ENCODE results near the gene INF2. TPM values are rescaled to one million over a fixed set of nuclear protein-coding genes. Genes with fewer than 3 reads are reported as not detected.
A peak's percentile ranks its signal among the peaks of the same experiment; 100 is the strongest.

Gene INF2
- total RNA-seq, 4 donors from 2014 or later = 44.6 to 102 (median 64.7) TPM

GRCh38 chr14:104692939-104693315, 3.5 kb downstream of the INF2 start:
- Histone ChIP-seq H3K36me3 (peaks cover 0 to 10% of the 10 kb centered on the region in 2 donors), H3K27me3 (no peaks in the 10 kb centered on the region), H3K9me3 (no peaks in the 10 kb centered on the region), H3K4me1 (peaks cover 6 to 96% (median 85%) of the 10 kb centered on the region in 3 donors), H3K4me3 (no peak overlapping the region), H3K27ac (peak overlapping the region in 3 of 4 donors; percentile 18 to 90 (median 89))
- TF ChIP-seq CTCF (IDR thresholded peaks at IDR 0.05) (no peak), EP300 (IDR thresholded peaks at IDR 0.05) (no peak), POLR2A (IDR thresholded peaks at IDR 0.05) (no peak), POLR2AphosphoS5 (IDR thresholded peaks at IDR 0.05) (no peak)
- no peak for ATAC-seq
- WGBS, 2 donors (ENCODE audit: low coverage in 1 of 2) = 67% methylated on average over 1 of the region's 5 CpGs; no CpG with 5 or more reads in 1 of the 2 donors

GRCh38 chr14:104693482-104694431, 4.3 kb downstream of the INF2 start:
- peak overlapping the region in 1 of 2 donors; percentile 12 for H3K4me3 ChIP-seq
- H3K27ac ChIP-seq = peak overlapping the region in 3 of 4 donors; percentile 76 to 90 (median 89)
- peaks cover 1 to 96% (median 85%) of the 10 kb centered on the region in 3 donors for H3K4me1 ChIP-seq
- no peaks in the 10 kb centered on the region for H3K27me3 ChIP-seq
- WGBS, 2 donors (ENCODE audit: low coverage in 1 of 2) = 100% methylated on average over 1 of the region's 26 CpGs; no CpG with 5 or more reads in 1 of the 2 donors
- TF ChIP-seq EP300 (IDR thresholded peaks at IDR 0.05) = no peak
- no peak for TF ChIP-seq POLR2A (IDR thresholded peaks at IDR 0.05)
- H3K36me3 ChIP-seq = peaks cover 0 to 10% of the 10 kb centered on the region in 2 donors
- ATAC-seq = no peak
- H3K9me3 ChIP-seq = no peaks in the 10 kb centered on the region

GRCh38 chr14:104694475-104694950, 5.1 kb downstream of the INF2 start:
- H3K27me3 ChIP-seq = no peaks in the 10 kb centered on the region
- ATAC-seq = no peak
- peaks cover 0 to 10% of the 10 kb centered on the region in 2 donors for H3K36me3 ChIP-seq
- TF ChIP-seq POLR2AphosphoS5 (IDR thresholded peaks at IDR 0.05) = no peak
- no peak for TF ChIP-seq CTCF (IDR thresholded peaks at IDR 0.05)
- peak overlapping the region in 3 of 4 donors; percentile 76 to 90 (median 89) for H3K27ac ChIP-seq
- WGBS, 2 donors (ENCODE audit: low coverage in 1 of 2) = 47% methylated on average over 5 of the region's 15 CpGs; no CpG with 5 or more reads in 1 of the 2 donors
- peak overlapping the region in 1 of 2 donors; percentile 12 for H3K4me3 ChIP-seq
- no peaks in the 10 kb centered on the region for H3K9me3 ChIP-seq
- H3K4me1 ChIP-seq = peaks cover 0 to 97% (median 88%) of the 10 kb centered on the region in 3 donors

GRCh38 chr14:104694991-104695659, 5.7 kb downstream of the INF2 start:
- H3K9me3 ChIP-seq = no peaks in the 10 kb centered on the region
- H3K27ac ChIP-seq = peak overlapping the region in 3 of 4 donors; percentile 76 to 90 (median 89)
- peak; percentile 31 for ATAC-seq
- peaks cover 0 to 10% of the 10 kb centered on the region in 2 donors for H3K36me3 ChIP-seq
- H3K4me1 ChIP-seq = peaks cover 0 to 100% (median 94%) of the 10 kb centered on the region in 3 donors
- H3K27me3 ChIP-seq = no peaks in the 10 kb centered on the region
- peak overlapping the region in 1 of 2 donors; percentile 14 for H3K4me3 ChIP-seq
- no peak for TF ChIP-seq CTCF (IDR thresholded peaks at IDR 0.05)
- TF ChIP-seq EP300 (IDR thresholded peaks at IDR 0.05) = no peak
- TF ChIP-seq POLR2A (IDR thresholded peaks at IDR 0.05) = no peak
- TF ChIP-seq POLR2AphosphoS5 (IDR thresholded peaks at IDR 0.05) = no peak
- 40% methylated on average over 1 of the region's 19 CpGs; no CpG with 5 or more reads in 1 of the 2 donors for WGBS, 2 donors (ENCODE audit: low coverage in 1 of 2)

GRCh38 chr14:104695660-104696000, 6.2 kb downstream of the INF2 start:
- Histone ChIP-seq H3K4me3 (no peak overlapping the region), H3K36me3 (peaks cover 0 to 10% of the 10 kb centered on the region in 2 donors), H3K9me3 (no peaks in the 10 kb centered on the region), H3K27ac (peak overlapping the region in 3 of 4 donors; percentile 76 to 90 (median 89)), H3K27me3 (no peaks in the 10 kb centered on the region), H3K4me1 (peaks cover 0 to 100% (median 95%) of the 10 kb centered on the region in 3 donors)
- ATAC-seq = no peak
- WGBS, 2 donors (ENCODE audit: low coverage in 1 of 2) = 20% methylated on average over 1 of the region's 6 CpGs; no CpG with 5 or more reads in 1 of the 2 donors
- no peak for TF ChIP-seq EP300 (IDR thresholded peaks at IDR 0.05)
- TF ChIP-seq CTCF (IDR thresholded peaks at IDR 0.05) = peak in 1 of 4 experiments; percentile 13
- no peak for TF ChIP-seq POLR2A (IDR thresholded peaks at IDR 0.05)
- no peak for TF ChIP-seq POLR2AphosphoS5 (IDR thresholded peaks at IDR 0.05)

All from gastroesophageal sphincter (tissue), 4 donors.